ENCODE results near the gene HOXC13. TPM values are rescaled to one million over a fixed set of nuclear protein-coding genes. Genes with fewer than 3 reads are reported as not detected.

Gene HOXC13
- total and polyA plus RNA-seq, 9 of the 15 experiments (the other 6 are each of a cell fraction or from before 2014, with no cell fraction given) = 0.03 to 0.29 (median 0.17) TPM; not detected in 2

DNA sequence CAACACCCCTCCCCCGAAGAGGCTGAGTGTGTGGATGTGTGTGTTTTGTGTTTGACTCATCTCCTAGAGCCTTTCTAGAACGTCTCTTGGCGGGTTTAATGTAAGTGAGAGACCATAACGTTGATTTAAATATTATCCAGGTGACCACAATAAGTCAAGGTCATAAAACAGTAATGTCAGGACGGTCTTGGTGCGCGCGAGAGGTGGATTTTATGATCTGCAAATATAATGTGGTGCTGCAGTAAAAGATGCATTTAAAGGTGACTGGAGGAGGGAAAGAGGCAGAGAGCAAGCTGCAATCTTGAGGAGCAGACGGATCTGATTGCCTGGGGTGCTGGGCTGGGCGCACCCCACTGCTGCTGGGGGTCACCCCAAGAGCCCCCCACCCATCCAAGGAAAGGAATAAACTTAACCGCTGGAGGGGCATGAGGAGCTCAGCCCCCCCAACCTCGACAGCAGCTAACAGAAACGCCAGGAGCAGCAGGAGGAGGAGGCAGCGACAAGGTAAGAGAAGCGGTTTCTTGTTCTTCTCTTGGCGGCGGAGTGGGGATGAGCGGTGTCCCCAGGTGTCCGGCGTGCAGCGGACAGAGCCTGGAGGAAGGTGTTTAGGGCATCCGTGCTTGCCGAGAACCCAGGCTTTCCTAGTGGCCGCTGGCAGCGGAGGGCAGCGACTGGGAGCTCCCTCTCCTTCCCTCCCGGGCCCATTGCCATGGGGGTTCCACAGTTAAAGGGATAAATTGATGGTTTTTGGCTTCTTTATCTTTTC, 51.9 kb downstream of the HOXC13 start:
- ChIA-PET CTCF (ENCODE audit: low intra/inter-chr PET ratio) (interaction anchor here (1.3 kb wide), 1 partner anchor 211 kb away, joined by 3 read pairs; no protein-coding TSS in a partner anchor), POLR2A (interaction anchor here (0.6 to 2.9 kb wide), 7 partner anchors 9 to 211 kb away, joined by 3 to 20 read pairs (median 5); partner anchors contain the start of gene HOXC9)
- Histone ChIP-seq H3K4me3 (no peak overlapping the region), H3K36me3 (ENCODE audit: control insufficient read depth, insufficient read depth, low read length) (no peaks in the 10 kb centered on the region), H3K4me1 (replicated peaks in 1 of 2; ENCODE audit: control insufficient read depth in 2 of 2, insufficient read depth in 2 of 2, low read length in 2 of 2) (peaks cover 43 to 51% of the 10 kb centered on the region in 2 experiments), H3K4me2 (ENCODE audit: insufficient read depth, low read length) (0 out of 2 replicates have a peak overlapping the region, but pooled peaks have one; percentile 9), H2AFZ (ENCODE audit: low read depth, low read length) (no peak overlapping the region), H3K27ac (ENCODE audit: extremely low read depth, low read depth, low read length) (no peak overlapping the region), H3K9me1 (ENCODE audit: control insufficient read depth, insufficient read depth, low read length) (no peaks in the 10 kb centered on the region), H3K9ac (ENCODE audit: insufficient read depth in 1 of 2, low read depth in 2 of 2, low read length in 2 of 2) (peak overlapping the region in 1 of 2 experiments; percentile 63; a peak in 2 of 4 replicates), H4K20me1 (replicated peaks; ENCODE audit: control insufficient read depth, insufficient read depth, low read length) (no peaks in the 10 kb centered on the region), H3K79me2 (ENCODE audit: control insufficient read depth, insufficient read depth, low read length) (peaks cover 7% of the 10 kb centered on the region; the same call in 1 of the 3 replicates), H3K9me3 (replicated peaks; ENCODE audit: control insufficient read depth, insufficient read depth, low read depth, low read length) (no peaks in the 10 kb centered on the region), H3K27me3 (ENCODE audit: control insufficient read depth in 2 of 2, insufficient read depth in 2 of 2, low read length in 2 of 2) (peaks cover 0 to 10% of the 10 kb centered on the region in 2 experiments; a peak in 2 of 5 replicates)
- no peak for DNase-seq (ENCODE audit: extremely low read depth in 1 of 4, low spot score in 3 of 4)
- 31% methylated on average over 23 of the region's 27 CpGs for WGBS (ENCODE audit: insufficient coverage, low coverage, missing lambda C conversion rate)
- peak; percentile 35 for FAIRE-seq
- ATAC-seq = no peak
- intact Hi-C loops (cut with micrococcal nuclease) = no loop called here
- in situ Hi-C loops (cut with MboI) = no loop called here
- no TSS peak for BruUV-seq (replicated peaks)
- TF ChIP-seq, protein P1, sequence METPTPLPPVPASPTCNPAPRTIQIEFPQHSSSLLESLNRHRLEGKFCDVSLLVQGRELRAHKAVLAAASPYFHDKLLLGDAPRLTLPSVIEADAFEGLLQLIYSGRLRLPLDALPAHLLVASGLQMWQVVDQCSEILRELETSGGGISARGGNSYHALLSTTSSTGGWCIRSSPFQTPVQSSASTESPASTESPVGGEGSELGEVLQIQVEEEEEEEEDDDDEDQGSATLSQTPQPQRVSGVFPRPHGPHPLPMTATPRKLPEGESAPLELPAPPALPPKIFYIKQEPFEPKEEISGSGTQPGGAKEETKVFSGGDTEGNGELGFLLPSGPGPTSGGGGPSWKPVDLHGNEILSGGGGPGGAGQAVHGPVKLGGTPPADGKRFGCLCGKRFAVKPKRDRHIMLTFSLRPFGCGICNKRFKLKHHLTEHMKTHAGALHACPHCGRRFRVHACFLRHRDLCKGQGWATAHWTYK (CRISPR knock-in tag; IDR thresholded peaks at IDR 0.05) = no peak
- TF ChIP-seq KLF10 (CRISPR knock-in tag; IDR thresholded peaks at IDR 0.05) (no peak), SIX5 (IDR thresholded peaks at IDR 0.05; ENCODE audit: borderline replicate concordance in 1 of 2, insufficient read depth in 1 of 2, low read depth in 1 of 2, low read length in 2 of 2) (no peak), EWSR1 (IDR thresholded peaks at IDR 0.05; ENCODE audit: borderline replicate concordance, low read depth, partially characterized antibody) (no peak), ZNF699 (CRISPR knock-in tag; IDR thresholded peaks at IDR 0.05; ENCODE audit: insufficient replicate concordance) (no peak), CHD4 (IDR thresholded peaks at IDR 0.05; ENCODE audit: insufficient read depth, insufficient replicate concordance, low read depth, low read length, poor library complexity, severe bottlenecking) (no peak), ASH1L (IDR thresholded peaks at IDR 0.05; ENCODE audit: borderline replicate concordance, low read depth, partially characterized antibody) (no peak), TRIM24 (IDR thresholded peaks at IDR 0.05) (no peak), STAT5A (IDR thresholded peaks at IDR 0.05; ENCODE audit: borderline replicate concordance, low read length) (no peak), POLR3G (IDR thresholded peaks at IDR 0.05; ENCODE audit: extremely low read depth, insufficient read length, insufficient replicate concordance) (no peak)
- TF ChIP-seq, protein P2, sequence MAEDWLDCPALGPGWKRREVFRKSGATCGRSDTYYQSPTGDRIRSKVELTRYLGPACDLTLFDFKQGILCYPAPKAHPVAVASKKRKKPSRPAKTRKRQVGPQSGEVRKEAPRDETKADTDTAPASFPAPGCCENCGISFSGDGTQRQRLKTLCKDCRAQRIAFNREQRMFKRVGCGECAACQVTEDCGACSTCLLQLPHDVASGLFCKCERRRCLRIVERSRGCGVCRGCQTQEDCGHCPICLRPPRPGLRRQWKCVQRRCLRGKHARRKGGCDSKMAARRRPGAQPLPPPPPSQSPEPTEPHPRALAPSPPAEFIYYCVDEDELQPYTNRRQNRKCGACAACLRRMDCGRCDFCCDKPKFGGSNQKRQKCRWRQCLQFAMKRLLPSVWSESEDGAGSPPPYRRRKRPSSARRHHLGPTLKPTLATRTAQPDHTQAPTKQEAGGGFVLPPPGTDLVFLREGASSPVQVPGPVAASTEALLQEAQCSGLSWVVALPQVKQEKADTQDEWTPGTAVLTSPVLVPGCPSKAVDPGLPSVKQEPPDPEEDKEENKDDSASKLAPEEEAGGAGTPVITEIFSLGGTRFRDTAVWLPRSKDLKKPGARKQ (CRISPR knock-in tag; IDR thresholded peaks at IDR 0.05) = no peak
- TF ChIP-seq, protein P3, sequence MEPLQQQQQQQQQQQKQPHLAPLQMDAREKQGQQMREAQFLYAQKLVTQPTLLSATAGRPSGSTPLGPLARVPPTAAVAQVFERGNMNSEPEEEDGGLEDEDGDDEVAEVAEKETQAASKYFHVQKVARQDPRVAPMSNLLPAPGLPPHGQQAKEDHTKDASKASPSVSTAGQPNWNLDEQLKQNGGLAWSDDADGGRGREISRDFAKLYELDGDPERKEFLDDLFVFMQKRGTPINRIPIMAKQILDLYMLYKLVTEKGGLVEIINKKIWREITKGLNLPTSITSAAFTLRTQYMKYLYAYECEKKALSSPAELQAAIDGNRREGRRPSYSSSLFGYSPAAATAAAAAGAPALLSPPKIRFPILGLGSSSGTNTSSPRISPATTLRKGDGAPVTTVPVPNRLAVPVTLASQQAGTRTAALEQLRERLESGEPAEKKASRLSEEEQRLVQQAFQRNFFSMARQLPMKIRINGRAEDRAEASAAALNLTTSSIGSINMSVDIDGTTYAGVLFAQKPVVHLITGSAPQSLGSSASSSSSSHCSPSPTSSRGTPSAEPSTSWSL (CRISPR knock-in tag; IDR thresholded peaks at IDR 0.05; ENCODE audit: borderline replicate concordance) = no peak
- TF ChIP-seq, protein P4, sequence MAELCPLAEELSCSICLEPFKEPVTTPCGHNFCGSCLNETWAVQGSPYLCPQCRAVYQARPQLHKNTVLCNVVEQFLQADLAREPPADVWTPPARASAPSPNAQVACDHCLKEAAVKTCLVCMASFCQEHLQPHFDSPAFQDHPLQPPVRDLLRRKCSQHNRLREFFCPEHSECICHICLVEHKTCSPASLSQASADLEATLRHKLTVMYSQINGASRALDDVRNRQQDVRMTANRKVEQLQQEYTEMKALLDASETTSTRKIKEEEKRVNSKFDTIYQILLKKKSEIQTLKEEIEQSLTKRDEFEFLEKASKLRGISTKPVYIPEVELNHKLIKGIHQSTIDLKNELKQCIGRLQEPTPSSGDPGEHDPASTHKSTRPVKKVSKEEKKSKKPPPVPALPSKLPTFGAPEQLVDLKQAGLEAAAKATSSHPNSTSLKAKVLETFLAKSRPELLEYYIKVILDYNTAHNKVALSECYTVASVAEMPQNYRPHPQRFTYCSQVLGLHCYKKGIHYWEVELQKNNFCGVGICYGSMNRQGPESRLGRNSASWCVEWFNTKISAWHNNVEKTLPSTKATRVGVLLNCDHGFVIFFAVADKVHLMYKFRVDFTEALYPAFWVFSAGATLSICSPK (IDR thresholded peaks at IDR 0.05; ENCODE audit: borderline replicate concordance) = no peak

Data from K562 (cell line).